Fibroblast of skin of abdomen (primary cell): ENCODE data around the gene MAGEB2. TPM values are rescaled to one million over a fixed set of nuclear protein-coding genes. Genes with fewer than 3 reads are reported as not detected.
"Not testable (repeated sequence)": the region's sequence is repeated elsewhere in the genome, so short reads cannot be mapped to it uniquely, and the experiment has no call there.

ENCODE experiments used
- DNase-seq: peaks from one replicate; pipeline ENCODE4 v3.0.0-alpha.2; 2013
- polyA plus RNA-seq, 2 experiments: library from polyadenylated mRNA; unstranded; fragments of 120-200 nt; gene quantifications; one replicate each; pipeline ENCODE4 v1.2.1, GENCODE V29; 2013; ENCODE audit not compliant: insufficient read length in 2 of 2

The MAGEB2 gene, protein sequence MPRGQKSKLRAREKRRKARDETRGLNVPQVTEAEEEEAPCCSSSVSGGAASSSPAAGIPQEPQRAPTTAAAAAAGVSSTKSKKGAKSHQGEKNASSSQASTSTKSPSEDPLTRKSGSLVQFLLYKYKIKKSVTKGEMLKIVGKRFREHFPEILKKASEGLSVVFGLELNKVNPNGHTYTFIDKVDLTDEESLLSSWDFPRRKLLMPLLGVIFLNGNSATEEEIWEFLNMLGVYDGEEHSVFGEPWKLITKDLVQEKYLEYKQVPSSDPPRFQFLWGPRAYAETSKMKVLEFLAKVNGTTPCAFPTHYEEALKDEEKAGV
- polyA plus RNA-seq (2013, experiment 1 of 2; ENCODE audit: insufficient read length) = not detected
- polyA plus RNA-seq (2013, experiment 2 of 2; ENCODE audit: insufficient read length) = not detected

DNA sequence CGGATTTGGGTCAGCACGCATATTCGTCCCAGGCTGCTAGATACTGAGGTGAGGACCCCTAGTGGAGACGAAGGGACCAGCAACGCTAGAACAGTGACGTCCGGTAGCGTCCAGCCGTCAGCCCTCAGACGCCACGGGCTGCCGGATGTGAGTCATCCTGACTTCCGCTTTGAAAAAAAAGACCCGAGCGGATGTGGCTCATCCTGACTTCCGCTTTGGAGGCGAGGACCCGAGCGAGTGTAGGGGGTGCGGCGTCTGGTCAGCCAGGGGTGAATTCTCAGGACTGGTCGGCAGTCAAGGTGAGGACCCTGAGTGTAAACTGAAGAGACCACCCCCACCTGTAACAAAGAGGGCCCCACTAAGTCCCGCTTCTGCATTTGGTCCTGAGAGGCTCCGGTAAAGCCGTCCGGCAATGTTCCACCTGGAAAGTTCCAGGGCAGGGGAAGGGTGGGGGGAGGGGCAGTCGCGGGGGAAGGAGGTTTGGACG lies at the start of gene MAGEB2:
TSS of gene MAGEB2 (plus strand) at position 207 of the 487 bp plus-strand sequence. CDS start 3,018 bp downstream, outside the sequence.
- DNase-seq = no peak

DNA sequence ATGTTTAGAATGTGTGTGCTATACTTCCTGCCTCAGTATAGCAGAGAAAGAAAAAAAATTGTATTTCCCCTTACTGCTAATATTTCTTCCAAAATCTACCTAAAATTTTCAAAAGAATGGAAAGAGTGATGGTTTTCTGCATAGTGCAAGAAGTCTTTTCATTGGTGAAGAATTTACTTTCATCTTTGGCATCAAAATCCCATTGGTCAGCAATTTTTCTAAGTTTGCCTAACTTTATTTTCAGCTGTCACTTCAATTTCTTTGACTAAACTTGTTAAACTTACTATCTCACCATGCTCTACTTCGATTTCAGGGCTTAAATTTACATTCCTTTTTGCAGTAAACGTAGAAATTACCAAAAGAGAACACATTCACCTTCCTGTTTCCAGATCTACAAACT lies 44.5 kb upstream of the MAGEB2 start:
- no peak for DNase-seq

DNA sequence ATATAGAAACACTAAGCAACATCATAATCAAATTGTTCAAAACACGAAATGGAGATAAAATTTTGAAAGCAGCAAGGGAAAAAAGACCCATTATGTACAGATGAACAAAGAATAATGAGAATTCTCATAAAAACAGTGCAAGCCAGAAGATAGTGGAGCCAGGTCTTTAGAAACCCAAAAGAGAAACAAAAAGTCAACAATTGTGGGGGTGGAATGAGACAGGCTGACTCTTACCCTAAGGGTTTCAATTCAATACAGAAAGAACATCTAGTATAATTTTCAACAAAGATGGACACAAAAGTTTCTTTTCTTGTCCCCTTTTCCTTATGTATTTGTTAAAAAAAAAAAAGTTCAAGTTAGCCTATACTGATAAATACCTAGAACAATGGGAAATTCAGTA lies 34.0 kb upstream of the MAGEB2 start:
- no peak for DNase-seq

DNA sequence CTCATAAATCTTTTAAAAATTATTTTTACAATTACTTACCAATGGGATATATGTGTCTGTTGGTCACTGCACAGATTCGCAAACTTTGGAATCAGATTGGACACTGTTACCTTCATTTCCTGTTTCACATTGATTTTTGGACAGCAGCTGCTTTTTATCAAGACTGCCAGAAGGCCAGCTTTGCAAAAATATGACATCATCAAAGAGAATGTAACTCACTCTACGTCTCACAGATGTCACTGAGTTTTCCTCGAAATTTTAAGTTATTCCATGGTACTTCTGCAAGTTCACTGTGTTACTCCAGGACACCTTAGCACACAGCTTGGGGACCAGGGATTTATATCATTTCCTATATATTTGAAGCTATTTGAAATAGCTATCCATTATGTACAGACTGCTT lies 31.8 kb upstream of the MAGEB2 start:
- DNase-seq = no peak

DNA sequence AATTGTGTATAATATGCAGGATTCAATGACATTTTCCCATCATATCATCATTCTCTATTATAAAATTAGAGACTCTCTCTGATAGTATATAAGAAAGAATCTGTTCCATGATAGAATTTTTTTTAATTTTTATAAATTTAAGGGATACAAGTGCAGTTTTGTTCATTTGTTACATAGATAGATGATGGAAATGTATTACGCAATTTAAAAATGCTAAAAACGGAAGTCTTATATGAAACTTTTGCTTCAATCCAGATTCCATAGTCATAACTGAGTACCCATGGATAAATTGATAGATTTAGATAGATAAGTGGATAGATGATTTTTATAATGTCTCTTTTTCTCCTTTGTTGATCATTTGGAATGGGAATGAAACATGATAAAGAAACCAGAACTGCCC lies 24.9 kb upstream of the MAGEB2 start:
- no peak for DNase-seq

DNA sequence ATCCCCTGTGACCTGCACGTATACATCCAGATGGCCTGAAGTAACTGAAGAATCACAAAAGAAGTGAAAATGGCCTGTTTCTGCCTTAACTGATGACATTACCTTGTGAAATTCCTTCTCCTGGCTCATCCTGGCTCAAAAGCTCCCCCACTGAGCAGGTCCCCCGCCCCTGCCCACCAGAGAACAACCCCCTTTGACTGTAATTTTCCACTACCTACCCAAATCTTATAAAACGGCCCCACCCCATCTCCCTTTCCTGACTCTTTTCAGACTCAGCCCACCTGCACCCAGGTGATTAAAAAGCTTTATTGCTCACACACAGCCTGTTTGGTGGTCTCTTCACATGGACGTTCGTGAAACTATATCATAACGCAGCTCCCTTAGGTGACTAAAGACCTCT lies 21.5 kb upstream of the MAGEB2 start:
- not testable (repeated sequence) for DNase-seq

DNA sequence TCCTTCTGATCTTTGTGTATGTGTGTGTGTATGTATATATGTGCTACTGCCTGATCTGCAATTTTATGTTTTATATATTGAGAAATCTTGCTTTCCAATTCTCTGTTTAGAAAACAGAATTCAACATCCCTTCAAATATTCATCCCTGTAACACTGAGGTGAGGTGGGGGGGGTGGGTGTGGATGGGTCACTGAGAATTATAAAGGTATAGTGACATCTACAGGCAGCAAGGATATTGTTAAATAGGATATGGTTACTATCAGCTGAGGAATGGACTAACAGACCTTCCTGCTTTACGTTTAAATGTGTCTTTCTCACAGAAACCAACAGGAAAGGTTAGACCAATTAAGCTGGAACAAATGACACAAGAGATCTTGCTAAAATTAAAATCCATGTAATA lies 19.0 kb upstream of the MAGEB2 start:
- DNase-seq = no peak

DNA sequence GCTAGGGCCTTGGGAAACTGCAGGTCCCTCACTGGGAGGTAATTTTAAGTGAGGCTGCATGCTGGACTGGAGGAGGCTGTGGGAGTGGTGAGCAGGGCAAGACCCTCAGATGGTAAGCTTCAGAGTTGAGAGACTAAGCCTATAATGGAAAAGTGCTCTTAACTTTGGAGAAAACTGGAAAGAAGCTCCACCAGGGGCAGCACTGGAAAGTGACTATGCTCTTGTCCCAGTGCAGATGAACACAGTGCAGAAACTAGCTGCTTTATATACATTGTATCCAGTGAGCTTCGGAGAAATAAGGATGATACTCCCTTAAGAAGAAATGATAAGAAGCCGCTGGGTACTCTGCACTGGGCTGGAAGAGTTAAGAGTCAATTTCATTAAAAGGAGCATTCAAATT lies 3.2 kb upstream of the MAGEB2 start:
- no peak for DNase-seq

DNA sequence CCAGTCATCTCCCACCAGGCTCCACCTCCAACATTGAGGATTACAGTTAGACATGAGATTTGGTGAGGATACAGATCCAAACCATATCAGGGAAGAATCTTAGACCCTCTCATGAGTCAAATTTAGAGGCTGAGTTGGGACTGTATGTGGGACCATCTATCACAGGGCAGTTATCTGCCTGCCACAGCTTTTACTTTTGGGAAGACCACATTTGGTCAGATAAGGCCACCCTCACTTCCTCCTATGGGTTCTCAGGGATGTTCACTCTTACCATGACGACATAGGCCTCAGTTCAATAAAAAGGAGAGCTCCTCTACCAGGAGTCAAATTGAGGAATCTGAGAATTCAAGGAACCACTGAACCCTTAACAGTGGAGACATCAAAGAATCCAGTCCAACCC lies 2.1 kb downstream of the MAGEB2 start:
- DNase-seq = no peak

DNA sequence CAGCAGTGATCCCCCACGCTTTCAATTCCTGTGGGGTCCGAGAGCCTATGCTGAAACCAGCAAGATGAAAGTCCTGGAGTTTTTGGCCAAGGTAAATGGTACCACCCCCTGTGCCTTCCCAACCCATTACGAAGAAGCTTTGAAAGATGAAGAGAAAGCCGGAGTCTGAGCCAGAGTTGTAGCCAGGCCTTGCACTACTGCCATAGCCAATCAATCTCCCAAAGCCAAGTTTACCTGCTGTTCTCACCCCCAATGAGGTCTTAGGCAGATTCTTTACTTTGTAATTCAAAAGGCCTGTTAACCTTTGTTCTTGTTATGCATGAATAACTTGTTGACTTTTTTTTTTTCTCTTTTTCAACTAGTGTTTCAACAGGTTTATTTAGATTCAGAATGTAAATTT lies 4.0 kb downstream of the MAGEB2 start:
- no peak for DNase-seq

DNA sequence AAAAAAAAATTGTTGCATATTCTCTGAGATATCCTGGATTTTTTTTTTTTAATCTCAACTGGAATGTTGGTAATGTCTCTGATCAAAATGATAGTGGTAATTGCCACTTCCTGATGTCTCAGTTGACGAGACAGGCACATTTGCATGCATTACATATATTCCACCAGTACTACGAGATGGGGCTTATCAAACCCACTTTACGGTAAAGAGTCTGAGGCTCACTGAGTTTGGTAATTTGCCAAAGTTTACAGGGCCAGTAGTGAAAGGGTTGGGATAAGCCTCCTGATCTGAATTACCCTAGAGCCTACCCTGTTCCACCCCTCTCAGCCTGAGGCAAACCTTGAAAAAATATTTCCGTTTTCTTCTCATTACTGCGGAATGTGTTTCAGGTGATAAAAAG lies 5.3 kb downstream of the MAGEB2 start:
- DNase-seq = no peak

DNA sequence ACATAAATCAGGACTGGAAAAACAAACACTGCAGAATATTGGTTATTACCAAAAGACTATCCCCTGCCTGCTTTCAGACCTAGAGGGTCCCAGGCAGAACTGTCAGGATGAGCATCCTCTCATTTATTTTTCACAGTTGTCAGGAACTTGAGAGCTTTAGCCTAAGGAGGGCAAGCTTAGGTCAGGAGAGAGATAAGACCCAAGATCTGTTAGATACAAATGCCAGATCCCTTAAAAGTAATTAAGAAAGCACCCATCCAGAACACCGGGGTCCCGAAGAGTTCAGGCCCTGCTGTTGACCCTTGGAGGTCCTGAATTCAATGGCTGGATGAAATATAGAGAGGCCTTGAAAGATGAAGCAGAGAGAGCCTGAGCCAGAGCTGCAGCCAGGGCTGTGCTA lies 9.2 kb downstream of the MAGEB2 start:
- DNase-seq = no peak

DNA sequence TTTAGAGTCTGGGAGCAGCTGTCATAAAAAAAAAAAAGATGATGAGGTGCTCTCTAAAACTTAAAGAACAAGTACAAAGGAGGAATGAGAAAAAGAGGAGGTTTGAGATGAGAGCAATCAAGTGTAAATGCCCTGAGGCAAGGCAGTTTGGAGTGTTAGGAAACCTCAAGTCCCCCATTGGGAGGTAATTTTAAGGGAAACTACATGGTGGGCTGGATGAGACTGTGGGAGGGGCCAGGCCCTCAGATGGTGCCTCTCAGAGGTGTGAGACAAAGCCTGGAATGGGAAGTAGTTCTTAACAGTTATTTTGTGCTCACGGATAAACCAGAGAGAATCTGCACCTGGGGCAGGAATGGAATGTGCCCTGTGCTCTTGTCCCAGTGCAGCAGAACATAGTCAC lies 13.2 kb downstream of the MAGEB2 start:
- no peak for DNase-seq

DNA sequence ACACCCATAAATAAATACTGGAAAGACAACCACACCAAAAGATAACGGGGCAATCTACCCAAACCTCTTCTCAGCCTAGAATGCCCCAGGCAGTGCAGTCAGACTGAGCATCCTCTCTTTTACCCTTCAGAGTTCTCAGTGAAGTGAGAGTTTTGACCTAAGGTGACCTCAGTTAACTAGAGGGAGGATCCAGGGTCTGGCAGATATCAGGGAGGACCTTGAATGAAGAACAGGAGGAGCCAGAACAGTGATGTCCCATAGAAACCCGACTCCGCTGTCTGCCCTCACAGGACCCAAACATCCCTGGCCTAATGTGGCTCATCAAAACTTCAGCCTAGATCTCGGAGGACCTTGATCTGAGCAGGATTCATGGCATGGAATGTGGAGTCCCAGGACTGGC lies 15.0 kb downstream of the MAGEB2 start, which contains the start of gene MAGEB3:
TSS of gene MAGEB3 (plus strand) at position 263 of the 400 bp plus-strand sequence. CDS start 5,268 bp downstream, outside the sequence.
- no peak for DNase-seq

DNA sequence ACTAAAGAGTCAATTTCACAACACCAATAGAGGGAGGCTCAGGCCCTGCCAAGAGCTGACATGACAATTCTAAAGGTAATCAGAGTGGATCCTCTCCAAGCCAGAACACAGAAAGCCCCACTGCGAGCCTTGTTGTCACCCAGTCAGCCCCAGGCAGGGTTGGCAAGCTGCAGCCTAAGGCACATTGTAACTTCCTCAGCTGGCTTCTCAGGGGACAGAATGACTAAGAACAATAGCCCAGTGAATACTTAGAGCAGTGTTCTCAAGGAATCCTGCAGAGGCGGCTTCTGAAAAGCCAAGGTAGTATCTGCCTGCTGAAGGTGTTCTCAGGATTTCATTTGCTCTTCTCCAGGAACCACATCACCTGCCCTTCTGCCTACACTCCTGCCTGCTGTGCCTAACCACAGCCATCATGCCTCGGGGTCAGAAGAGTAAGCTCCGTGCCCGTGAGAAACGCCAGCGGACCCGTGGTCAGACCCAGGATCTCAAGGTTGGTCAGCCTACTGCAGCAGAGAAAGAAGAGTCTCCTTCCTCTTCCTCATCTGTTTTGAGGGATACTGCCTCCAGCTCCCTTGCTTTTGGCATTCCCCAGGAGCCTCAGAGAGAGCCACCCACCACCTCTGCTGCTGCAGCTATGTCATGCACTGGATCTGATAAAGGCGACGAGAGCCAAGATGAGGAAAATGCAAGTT lies 26.5 kb downstream of the MAGEB2 start, which contains the start of gene MAGEB4:
TSS of gene MAGEB4 (plus strand) at position 277 of the 692 bp plus-strand sequence. CDS start at position 413, 136 bp downstream.
- no peak for DNase-seq

DNA sequence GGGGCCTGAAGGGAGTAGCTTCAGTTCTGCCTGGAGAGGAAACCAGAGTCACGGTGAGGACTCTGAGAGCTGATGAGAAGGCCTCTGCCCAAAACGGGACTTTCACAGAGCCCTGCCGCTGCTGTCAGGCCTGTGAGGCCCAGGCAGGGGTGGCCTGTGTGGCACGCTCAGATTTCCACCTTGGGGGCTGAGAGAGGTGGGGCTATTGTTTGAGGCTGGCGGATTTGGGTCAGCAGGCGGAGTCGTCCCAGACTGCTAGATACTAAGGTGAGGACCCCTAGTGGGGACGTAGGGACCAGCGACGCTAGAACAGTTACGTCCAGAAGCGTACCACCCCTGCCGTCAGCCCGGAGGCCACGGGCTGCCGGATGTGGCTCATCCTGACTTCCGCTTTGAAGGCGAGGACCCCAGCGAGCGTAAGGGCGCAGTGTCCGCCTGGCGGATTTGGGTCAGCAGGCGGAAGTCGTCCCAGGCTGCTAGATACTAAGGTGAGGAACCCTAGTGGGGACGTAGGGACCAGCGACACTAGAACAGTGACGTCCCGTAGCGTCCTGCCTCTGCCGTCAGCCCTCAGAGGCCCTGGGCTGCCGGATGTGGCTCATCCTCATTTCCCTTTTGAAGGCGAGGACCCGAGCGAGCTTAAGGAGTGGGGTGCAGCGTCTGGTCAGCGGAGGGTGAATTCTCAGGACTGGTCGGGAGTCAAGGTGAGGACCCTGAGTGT lies 31.6 kb downstream of the MAGEB2 start, which contains the start of gene MAGEB1:
TSS of gene MAGEB1 (plus strand) at position 378 of the 721 bp plus-strand sequence. CDS start 3,348 bp downstream, outside the sequence.
- DNase-seq = no peak

DNA sequence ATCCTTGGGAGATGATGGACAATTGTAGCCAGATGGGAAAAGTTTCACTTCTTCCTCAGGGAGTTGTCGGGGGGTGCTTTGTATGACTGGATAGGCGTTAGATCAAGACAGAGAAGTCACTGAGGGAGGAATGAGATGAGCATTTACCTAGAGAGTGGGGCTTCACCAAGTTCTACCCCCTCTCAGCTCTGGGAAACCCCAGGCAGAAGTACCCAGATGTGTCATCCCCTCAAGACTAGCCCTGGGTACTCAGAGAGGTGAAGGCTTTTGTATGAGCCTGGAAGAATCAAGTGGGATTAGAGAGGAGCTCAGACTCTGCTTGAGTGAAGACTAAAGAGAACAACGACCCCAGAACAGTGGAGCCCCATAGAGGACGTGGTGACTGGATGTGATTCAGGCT lies 33.5 kb downstream of the MAGEB2 start:
- no peak for DNase-seq

DNA sequence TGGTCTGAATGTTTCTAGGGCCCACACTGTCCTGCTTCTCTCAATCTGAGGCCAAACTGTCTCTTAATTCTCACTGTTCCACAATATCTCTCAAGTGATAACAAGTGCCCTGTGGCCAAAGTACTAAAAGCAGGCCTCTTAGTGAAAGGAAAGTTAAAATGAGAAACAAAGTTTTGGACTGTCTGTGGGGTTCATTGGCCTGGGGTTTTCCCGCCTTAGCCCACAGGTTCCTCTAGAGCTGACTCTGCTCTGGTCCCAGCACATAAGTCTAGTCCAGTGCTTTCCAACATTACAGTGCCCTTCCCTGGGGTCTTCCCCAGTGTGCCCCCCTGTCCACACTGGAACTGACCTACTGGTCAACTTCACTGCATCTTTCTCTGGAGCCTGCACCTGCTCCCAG lies 37.9 kb downstream of the MAGEB2 start:
- DNase-seq = no peak

DNA sequence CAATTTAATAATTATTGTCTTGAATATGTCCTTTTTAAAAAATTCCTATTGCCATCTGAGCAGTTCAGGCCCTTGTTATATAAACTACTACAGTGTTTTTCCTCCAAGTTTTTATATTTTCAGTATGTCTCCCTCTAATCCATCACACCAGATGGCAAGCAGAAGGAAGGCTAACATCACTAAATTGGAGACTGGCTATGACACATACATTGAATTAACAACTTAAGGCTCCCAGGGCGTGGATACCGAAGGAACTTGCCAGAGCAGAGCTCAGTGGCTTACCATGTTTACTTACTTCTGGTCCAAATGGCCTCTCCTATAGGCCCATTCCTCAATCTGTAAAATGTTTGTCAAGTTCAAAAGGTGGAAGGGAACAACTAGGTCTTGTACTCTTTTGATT lies 44.6 kb downstream of the MAGEB2 start:
- no peak for DNase-seq

DNA sequence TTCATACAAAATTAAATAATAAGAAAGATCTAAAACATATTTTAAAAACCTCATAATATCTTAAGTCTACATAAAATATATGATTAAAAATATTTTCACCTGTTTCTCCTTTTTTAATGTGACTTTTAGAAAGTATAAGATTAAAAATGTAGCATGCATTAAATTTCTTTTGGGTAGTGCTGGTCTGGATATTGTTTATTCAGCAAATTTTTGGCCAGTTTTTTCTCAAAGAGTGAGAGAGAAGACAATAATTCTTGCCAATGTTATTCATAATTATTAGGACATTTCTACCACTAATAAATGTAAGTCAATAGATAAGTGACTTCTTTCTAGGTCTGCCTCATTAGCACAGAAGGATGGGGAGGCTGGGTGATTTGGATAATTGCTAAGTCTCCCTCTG lies 45.6 kb downstream of the MAGEB2 start:
- no peak for DNase-seq

DNA sequence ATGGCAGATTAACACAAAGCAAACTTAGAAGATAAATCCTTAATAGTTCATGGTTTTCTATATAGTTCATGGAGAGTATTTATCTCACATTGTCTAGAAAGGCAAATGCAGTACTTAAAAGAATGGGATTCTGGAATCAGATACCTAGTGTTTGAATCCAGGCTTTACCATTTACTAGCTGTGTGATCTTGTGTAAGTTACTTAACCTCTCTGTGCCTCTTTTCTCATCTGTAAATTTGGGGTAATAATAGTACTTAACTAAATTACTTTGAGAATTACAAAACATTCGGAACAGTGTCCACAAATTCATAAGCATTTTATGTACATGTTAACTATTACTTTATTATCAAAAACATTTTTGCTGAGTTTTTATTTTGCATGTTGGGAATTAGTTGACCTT lies 47.4 kb downstream of the MAGEB2 start:
- no peak for DNase-seq
